ENCODE results near the gene CCDC112. TPM values are rescaled to one million over a fixed set of nuclear protein-coding genes. Genes with fewer than 3 reads are reported as not detected.

The CCDC112 gene
- total RNA-seq, 1 donor from 2014 or later: 13.0 TPM

GRCh38 chr5:115231598-115231997 is 64.9 kb downstream of the CCDC112 start:
- H3K27me3 Mint-ChIP-seq (ENCODE audit: low read depth, unreplicated experiment): no peaks in the 10 kb centered on the region
- Histone ChIP-seq H3K4me1 (ENCODE audit: insufficient read depth, low read length) (no peaks in the 10 kb centered on the region), H3K9me3 (ENCODE audit: insufficient read depth, low read depth, low read length) (no peaks in the 10 kb centered on the region), H2AFZ (ENCODE audit: low read depth, low read length) (no peak overlapping the region), H3K4me3 (ENCODE audit: insufficient read depth, low read depth, low read length) (no peak overlapping the region), H3K27me3 (ENCODE audit: insufficient read depth, low read length) (no peaks in the 10 kb centered on the region), H3K4me2 (ENCODE audit: low read length) (no peak overlapping the region), H3K79me2 (ENCODE audit: insufficient read depth, low read length) (no peaks in the 10 kb centered on the region), H4K20me1 (ENCODE audit: insufficient read depth, low read length) (peaks cover 11% of the 10 kb centered on the region), H3K36me3 (ENCODE audit: insufficient read depth, low read length) (peaks cover 13% of the 10 kb centered on the region), H3K9ac (ENCODE audit: low read length) (no peak overlapping the region), H3K27ac (ENCODE audit: low read depth, low read length) (no peak overlapping the region)
- no peak for TF ChIP-seq EZH2 (IDR thresholded peaks at IDR 0.05; ENCODE audit: insufficient read depth, low read length)
- no peak for TF ChIP-seq CTCF (IDR thresholded peaks at IDR 0.05; ENCODE audit: insufficient read depth, low read depth, low read length)
- H3K9me3 Mint-ChIP-seq (ENCODE audit: unreplicated experiment): no peaks in the 10 kb centered on the region
- FAIRE-seq (no peak), DNase-seq (ENCODE audit: low read depth) (no peak)
- H3K4me3 Mint-ChIP-seq (ENCODE audit: unreplicated experiment): no peak overlapping the region
- no peaks in the 10 kb centered on the region for H3K4me1 Mint-ChIP-seq (ENCODE audit: low read depth, unreplicated experiment)
- peaks cover 11% of the 10 kb centered on the region for H3K36me3 Mint-ChIP-seq (ENCODE audit: low read depth, unreplicated experiment)
- H3K27ac Mint-ChIP-seq (ENCODE audit: unreplicated experiment): no peak overlapping the region

GRCh38 chr5:115229606-115230005 is 66.8 kb downstream of the CCDC112 start:
- Histone ChIP-seq H3K9me3 (ENCODE audit: insufficient read depth, low read depth, low read length) (no peaks in the 10 kb centered on the region), H2AFZ (ENCODE audit: low read depth, low read length) (no peak overlapping the region), H3K4me2 (ENCODE audit: low read length) (no peak overlapping the region), H3K27ac (ENCODE audit: low read depth, low read length) (no peak overlapping the region), H3K36me3 (ENCODE audit: insufficient read depth, low read length) (peaks cover 13% of the 10 kb centered on the region), H3K4me3 (ENCODE audit: insufficient read depth, low read depth, low read length) (no peak overlapping the region), H3K9ac (ENCODE audit: low read length) (no peak overlapping the region), H3K4me1 (ENCODE audit: insufficient read depth, low read length) (no peaks in the 10 kb centered on the region), H3K27me3 (ENCODE audit: insufficient read depth, low read length) (no peaks in the 10 kb centered on the region), H4K20me1 (ENCODE audit: insufficient read depth, low read length) (peaks cover 11% of the 10 kb centered on the region), H3K79me2 (ENCODE audit: insufficient read depth, low read length) (no peaks in the 10 kb centered on the region)
- DNase-seq (ENCODE audit: low read depth) (no peak), FAIRE-seq (no peak)
- H3K4me3 Mint-ChIP-seq (ENCODE audit: unreplicated experiment): no peak overlapping the region
- H3K27me3 Mint-ChIP-seq (ENCODE audit: low read depth, unreplicated experiment): no peaks in the 10 kb centered on the region
- peaks cover 11% of the 10 kb centered on the region for H3K36me3 Mint-ChIP-seq (ENCODE audit: low read depth, unreplicated experiment)
- H3K4me1 Mint-ChIP-seq (ENCODE audit: low read depth, unreplicated experiment): no peaks in the 10 kb centered on the region
- H3K27ac Mint-ChIP-seq (ENCODE audit: unreplicated experiment): no peak overlapping the region
- TF ChIP-seq EZH2 (IDR thresholded peaks at IDR 0.05; ENCODE audit: insufficient read depth, low read length) (no peak), CTCF (IDR thresholded peaks at IDR 0.05; ENCODE audit: insufficient read depth, low read depth, low read length) (no peak)
- H3K9me3 Mint-ChIP-seq (ENCODE audit: unreplicated experiment): no peaks in the 10 kb centered on the region

GRCh38 chr5:115227281-115227680 is 69.2 kb downstream of the CCDC112 start:
- Histone ChIP-seq H3K27ac (ENCODE audit: low read depth, low read length) (no peak overlapping the region), H3K36me3 (ENCODE audit: insufficient read depth, low read length) (peaks cover 13% of the 10 kb centered on the region), H3K9ac (ENCODE audit: low read length) (no peak overlapping the region), H3K79me2 (ENCODE audit: insufficient read depth, low read length) (no peaks in the 10 kb centered on the region), H4K20me1 (ENCODE audit: insufficient read depth, low read length) (peaks cover 11% of the 10 kb centered on the region), H3K4me1 (ENCODE audit: insufficient read depth, low read length) (no peaks in the 10 kb centered on the region), H2AFZ (ENCODE audit: low read depth, low read length) (no peak overlapping the region), H3K4me3 (ENCODE audit: insufficient read depth, low read depth, low read length) (no peak overlapping the region), H3K4me2 (ENCODE audit: low read length) (no peak overlapping the region), H3K27me3 (ENCODE audit: insufficient read depth, low read length) (no peaks in the 10 kb centered on the region), H3K9me3 (ENCODE audit: insufficient read depth, low read depth, low read length) (no peaks in the 10 kb centered on the region)
- TF ChIP-seq EZH2 (IDR thresholded peaks at IDR 0.05; ENCODE audit: insufficient read depth, low read length): no peak
- TF ChIP-seq CTCF (IDR thresholded peaks at IDR 0.05; ENCODE audit: insufficient read depth, low read depth, low read length): no peak
- H3K4me1 Mint-ChIP-seq (ENCODE audit: low read depth, unreplicated experiment): no peaks in the 10 kb centered on the region
- H3K27me3 Mint-ChIP-seq (ENCODE audit: low read depth, unreplicated experiment): no peaks in the 10 kb centered on the region
- H3K4me3 Mint-ChIP-seq (ENCODE audit: unreplicated experiment): no peak overlapping the region
- FAIRE-seq (no peak), DNase-seq (ENCODE audit: low read depth) (no peak)
- H3K9me3 Mint-ChIP-seq (ENCODE audit: unreplicated experiment): no peaks in the 10 kb centered on the region
- no peak overlapping the region for H3K27ac Mint-ChIP-seq (ENCODE audit: unreplicated experiment)
- H3K36me3 Mint-ChIP-seq (ENCODE audit: low read depth, unreplicated experiment): peaks cover 18% of the 10 kb centered on the region

Other genes with a start within 250 kb of the CCDC112 start
- gene TRIM36, start 126.7 kb downstream of the CCDC112 start, total RNA-seq: 4.4 and 5.9 TPM in 2 replicates
- 41.5 and 45.4 TPM in 2 replicates for gene PGGT1B, start 33.8 kb downstream of the CCDC112 start, total RNA-seq
- gene FEM1C, start 248.1 kb upstream of the CCDC112 start, total RNA-seq: 20.6 and 22.9 TPM in 2 replicates

All from astrocyte (in vitro differentiated cells and primary cell).